GM18868 (cell line): Measurements from ENCODE around the gene TMEM221.

Source experiments
- ATAC-seq: cut with Tn5 transposase; IDR thresholded peaks from one replicate; pipeline ENCODE4 v1.9.1; 2021; ENCODE audit warnings: mild to moderate bottlenecking, moderate library complexity; ENCODE audit not compliant: unreplicated experiment

TMEM221 gene

DNA sequence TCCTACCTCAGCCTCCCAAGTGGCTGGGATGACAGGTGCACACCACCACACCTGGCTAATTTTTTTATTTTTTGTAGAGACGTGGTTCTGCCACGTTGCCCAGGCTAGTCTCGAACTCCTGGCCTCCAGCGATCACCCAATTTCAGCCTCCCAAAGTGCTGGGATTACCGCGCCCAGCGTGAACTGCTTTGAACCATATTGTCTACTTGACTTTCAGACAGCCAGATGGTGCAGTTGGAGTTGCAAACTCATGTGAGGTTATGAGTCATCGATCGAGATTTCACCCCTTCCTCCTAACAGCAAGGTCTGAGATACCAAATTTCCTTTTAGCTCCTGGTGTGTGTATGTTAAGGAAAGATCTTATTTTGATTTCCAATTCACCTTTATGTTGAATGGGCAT lies 24.6 kb upstream of the TMEM221 start:
- no peak for ATAC-seq

DNA sequence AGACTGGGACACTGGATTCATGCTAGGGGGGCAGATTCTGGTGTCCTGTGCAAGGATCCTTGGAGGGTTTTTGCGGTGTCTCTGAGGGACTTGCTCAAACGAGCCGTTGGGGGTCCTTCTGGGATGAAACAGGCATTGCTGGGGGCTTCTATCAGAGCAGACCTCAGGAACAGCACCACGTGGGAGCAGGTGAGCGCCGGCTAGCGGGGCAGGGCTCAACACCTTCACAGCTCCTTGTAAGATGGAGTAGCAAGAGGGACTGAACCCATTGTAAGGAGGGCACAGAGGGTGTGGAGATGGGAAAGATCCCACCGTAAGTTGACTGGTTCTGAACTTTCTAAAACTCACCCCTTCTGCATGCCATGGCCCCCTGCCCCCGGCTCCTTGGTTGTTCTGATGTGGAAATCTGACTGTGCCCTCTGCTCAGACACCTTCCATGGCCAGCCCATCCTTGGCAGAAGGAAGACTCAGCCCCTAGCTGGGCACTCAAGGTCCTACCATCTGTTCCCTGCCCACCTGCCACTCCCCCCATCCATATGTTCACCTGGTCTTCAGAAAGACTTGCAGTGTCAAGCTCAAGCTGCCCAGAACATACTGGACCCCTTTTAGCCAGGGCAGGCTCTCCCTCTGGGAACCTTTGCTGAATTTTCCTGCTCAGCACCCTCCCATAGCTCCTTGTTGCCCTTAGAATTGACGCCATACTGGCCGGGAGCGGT lies 23.1 kb upstream of the TMEM221 start:
- no peak for ATAC-seq

DNA sequence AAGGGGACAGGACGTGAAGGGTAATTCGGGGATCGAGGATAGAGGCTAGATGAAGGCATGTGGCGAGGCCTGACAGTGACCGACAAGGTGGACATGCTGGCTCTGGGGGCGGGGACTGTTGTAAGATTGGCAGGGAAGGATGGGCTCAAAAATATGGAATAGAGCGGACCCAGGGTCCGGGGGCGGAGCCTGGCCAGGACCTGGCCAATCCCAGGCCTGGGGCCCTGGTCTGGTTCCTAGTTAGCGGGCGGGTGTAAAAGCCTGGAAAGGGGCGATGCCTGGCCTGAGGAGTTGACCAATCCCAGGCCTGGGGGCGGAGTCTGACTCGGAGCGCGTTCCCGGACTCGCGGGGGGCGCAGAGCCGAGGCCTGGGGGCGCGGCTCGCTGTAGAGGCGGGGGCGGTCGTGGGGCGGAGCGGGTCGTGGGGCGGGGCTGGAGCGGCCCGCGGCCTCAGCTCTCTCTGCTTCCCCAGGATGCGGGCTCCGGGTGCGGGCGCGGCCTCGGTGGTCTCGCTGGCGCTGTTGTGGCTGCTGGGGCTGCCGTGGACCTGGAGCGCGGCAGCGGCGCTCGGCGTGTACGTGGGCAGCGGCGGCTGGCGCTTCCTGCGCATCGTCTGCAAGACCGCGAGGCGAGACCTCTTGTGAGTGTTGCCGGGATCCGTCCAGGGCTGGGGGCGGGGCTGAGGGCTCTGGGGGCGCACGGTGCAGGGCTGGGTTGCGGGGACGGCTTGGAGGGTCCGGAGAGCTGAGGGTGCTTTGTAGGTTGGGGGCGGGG lies 21.8 kb upstream of the TMEM221 start, which contains the start of gene SLC27A1:
Gene SLC27A1 (plus strand): TSS at position 457 of the 774 bp plus-strand sequence. CDS start 17 bp downstream, at position 474.
- ATAC-seq, result peak; percentile 80

DNA sequence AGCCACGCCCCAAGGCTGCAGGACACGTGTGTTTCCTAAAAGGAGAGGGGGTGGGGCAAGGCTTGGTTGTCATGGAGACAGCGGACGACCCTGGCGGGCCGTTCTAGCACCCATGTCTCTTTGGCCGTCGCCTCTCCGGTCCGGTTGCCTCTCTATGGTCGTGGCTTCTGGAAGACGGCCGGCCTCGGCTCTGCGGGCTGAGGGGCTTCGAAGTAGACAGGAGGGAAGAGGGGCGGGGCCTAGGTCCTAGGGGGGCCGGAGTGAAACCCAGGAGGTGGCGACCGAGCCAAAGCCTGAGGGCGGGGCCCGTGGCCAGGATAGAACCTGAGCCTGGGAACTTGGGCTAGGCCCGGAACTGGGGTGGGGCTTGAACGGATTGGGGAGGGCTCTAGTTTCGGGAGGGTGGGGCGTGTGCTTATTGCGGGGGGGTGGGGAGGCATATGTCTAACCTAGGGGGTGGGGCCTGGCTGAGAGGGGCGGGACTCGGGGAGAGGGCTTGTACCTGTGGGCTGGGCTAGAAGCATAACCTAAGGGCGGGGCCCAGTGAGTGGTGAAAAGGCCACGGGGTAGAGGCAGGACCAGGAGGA lies 21.1 kb upstream of the TMEM221 start:
- ATAC-seq, result peak; percentile 57

DNA sequence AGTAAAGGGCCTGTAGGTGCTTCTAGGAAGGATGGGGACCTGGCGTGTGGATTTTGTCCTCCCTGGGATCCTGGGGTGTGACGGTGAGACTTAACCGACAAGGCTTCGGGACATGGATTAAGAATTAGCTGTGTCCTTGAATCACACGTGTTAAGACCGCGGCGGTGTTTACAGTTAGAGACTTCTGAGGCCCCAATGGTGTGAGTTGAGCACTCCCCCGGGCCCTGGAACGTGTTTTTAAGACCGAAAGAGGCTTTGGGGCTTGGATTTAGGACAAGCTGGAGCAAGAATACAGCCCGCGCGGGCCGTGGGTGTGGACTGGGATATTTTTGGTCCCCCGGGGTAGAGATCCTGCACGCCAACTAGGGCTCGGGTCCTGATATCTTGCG lies 20.6 kb upstream of the TMEM221 start:
- no peak for ATAC-seq

DNA sequence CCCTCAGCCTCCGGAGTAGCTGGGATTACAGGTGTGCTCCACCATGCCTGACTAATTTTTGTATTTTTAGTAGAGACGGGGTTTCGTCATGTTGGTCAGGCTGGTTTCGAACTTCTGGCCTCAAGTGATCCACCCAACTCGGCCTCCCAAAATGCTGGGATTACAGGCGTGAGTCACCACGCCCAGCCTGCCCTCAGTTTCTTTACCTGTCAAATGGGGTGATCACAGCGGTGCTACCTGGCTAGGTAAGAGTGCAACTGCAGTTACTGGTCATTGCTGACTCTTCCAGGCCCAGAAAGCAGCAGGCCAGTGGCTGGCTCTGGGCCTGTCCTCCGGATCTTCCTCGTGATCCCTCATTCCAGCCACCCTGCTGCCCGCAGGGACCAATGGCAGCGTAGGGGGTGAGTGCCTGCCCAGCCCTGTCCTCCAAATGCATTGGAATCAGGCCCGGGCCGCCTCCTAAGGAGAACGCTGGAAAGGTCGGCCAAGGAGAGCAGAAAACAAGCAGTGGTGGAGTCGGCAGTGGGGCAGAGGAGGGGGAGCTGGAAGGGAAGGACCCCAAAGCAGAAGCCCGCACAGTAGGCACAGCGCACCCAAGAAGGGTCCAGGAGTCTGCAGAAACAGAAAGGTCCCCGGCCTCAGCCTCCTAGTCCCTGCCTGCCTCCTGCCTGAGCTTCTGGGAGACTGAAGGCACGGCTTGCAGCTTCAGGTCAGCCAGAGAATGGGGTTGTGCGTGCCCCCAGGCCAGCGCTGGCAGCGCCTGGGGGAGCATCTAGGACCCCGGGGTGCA lies 20.0 kb upstream of the TMEM221 start:
- no peak for ATAC-seq

DNA sequence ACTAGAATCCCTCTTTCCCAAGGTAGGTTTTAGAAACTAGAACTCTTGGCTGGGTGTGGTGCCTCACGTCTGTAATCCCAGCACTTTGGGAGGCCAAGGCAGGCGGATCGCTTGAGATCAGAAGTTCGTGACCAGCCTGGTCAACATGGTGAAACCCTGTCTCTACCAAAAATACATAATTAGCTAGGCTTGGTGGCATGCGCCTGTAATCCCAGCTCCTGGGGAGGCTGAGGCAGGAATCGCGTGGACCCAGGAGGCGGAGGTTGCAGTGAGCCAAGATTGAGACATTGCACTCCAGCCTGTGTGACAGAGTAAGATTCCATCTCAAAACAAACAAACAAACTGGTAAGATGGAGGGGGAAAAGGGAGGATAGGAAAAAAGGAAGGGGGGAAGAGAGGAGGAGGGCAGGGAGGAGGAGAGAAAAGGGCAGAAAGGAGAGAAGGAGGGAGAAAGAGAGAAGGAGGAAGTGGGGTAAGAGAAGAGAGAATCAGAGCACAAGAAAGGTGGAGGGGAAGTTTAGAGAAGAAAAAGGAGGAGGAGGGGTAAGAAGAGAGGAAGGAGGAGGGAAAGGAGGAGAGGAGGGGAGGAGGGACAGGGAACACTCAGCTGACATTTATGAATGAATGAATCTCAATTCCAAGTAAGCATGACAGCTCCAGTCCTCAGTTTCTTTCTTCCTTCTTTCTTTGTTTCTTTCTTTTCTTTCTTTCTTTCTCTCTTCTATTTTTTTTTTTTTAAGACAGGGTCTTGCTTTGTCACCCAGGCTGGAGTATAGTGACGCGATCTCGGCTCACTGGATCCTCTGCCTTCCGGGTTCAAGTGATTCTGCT lies 19.2 kb upstream of the TMEM221 start:
- no peak for ATAC-seq

DNA sequence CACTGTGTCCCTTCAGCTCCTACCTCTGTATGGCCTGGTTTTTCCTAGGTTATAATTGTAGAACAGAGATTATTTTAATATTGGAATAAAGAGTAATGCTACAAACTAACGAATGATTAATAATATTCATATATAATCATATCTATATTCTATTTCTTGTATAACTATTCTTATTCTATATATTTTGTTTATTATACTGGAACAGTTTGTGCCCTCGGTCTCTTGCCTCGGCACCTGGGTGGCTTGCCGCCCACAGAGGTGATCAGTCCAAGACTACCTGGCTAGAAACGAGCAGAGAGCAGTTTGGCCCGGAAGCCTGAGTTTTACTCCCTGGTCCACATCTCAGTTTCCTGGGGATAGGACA lies 18.0 kb upstream of the TMEM221 start:
- no peak for ATAC-seq

DNA sequence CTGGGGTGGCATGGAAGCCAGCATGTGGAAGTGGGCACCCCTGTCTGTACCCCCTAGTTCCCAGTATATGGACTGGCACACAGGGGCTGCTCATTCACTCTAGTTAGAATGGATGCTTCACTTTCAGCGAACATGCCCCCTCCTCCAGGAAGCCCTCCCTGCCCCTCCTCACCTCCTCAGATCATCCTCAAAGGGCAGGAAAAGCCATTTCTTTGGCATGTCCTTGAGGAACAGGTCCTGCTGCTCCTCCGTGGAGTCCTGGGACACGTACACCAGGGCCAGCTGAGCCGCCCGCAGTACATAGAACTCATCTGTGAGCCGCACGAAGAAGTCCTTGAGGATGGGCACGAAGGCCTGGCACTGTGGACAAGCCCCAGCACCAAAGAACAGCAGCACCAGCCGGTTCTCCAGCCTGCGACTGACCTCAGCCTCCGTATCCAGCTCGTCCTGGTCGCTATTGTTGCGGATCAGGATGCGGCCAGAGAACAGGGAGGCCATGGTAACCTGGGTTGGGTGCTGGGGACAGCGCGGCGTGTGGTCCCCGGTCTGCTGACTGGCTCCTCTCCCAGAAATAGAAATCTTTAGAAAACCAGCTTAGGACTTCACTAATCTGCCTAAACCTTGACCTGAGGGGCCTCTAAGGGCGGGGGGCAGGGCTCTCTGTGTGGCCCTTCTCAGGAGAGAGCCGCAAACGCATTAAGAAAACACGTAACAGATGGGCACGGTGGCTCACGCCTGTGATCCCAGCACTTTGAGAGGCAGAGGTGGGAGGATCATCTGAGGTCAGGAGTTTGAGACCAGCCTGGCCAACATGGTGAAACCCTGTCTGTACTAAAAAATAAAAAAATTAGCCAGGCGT lies 12.1 kb upstream of the TMEM221 start, which contains the start of gene NXNL1:
Gene NXNL1 (minus strand): TSS at position 555 of the 859 bp plus-strand sequence. CDS start 57 bp downstream, at position 498.
- no peak for ATAC-seq

DNA sequence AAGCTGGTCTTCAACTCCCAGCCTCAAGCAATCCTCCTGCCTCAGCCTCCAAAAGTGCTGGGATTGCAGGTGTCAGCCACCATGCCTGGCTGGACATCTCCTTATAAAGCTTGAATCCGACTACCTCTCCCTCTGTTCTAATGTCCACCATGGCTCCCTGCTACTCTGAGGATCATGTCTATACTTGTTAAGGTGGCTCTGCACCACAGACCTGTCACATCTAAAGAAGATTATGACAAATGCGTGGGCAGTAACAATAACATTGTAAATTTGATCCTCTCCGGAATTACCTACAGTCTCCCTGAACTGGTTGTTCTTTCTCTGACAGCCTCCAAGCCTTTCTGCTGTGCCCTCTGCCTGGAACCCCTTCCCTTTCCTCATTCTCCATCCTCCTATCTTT lies 10.5 kb upstream of the TMEM221 start:
- ATAC-seq, result no peak

DNA sequence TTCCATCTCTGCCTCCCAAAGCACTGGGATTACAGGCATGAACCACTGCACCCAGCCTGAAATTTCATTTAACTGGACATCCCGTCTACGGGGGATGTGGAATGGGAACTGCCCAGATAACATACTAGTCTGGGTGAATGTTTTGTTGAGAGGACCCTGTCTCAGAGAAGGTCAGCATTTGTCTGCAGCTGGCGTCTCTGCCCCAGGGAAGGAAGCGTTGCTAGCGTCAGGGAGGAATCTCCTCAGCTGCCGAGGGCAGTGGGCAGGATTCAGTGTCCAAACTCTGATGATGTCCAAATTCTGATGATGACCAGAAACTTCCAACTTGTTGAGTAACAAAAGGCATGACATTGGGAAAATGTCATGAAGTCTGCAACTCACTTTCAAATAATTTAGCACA lies 9.1 kb upstream of the TMEM221 start:
- ATAC-seq, result no peak

DNA sequence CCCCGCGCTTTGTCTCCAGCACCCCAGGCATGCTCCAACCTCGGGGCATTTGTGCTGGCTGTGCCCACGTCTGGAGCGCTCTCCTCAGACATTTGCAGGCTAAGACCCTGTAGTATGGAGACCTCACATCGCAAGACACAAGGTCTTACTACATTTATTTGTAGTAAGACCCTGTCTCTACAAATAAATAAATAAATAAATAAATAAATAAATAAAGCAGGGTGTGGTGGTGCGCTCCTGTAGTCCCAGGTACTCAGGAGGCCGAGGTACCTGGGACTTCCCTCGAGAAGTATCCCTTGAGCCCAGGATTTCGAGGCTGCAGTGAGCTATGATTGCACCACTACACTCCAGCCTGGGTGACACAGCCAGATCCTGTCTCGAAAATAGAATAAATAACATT lies 7.7 kb upstream of the TMEM221 start:
- ATAC-seq, result no peak

DNA sequence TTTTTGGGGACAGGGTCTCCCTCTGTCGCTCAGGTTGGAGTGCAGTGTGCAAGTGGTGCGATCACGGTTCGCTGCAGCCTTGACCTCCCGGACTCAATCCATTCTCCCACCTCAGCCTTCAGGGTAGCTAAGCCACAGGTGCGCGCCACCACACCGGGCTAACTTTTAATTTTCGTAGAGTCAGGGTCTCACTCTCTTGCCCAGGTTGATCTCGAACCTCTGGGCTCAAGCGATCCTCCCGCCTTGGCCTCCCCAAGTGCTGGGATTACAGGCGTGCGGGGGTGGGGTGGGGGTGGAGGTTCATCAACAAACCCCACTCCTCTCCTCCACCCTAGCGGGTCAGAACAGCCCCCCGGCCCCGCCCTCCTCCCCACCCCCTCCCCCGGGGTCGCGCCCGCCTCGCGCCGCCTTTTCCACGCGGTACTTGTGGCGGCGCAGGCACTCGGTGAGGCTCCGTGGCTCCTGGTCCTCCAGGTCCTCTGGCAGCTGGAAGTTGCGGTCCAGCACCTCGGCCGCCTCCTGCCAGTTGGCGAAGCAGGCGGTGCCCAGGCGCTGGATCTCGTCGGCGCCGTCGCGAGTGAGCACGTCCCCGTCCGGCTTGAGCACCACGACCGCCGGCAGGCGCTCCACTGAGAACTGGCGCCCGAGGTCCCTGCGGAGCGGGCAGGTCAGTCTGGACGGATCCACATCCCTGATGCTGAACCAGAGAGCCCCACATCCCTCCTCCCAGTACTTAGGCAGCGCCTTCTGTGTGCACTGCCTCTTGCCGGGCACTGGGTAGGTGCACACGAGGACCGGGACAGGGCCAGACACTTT lies 7.0 kb upstream of the TMEM221 start:
- no peak for ATAC-seq

DNA sequence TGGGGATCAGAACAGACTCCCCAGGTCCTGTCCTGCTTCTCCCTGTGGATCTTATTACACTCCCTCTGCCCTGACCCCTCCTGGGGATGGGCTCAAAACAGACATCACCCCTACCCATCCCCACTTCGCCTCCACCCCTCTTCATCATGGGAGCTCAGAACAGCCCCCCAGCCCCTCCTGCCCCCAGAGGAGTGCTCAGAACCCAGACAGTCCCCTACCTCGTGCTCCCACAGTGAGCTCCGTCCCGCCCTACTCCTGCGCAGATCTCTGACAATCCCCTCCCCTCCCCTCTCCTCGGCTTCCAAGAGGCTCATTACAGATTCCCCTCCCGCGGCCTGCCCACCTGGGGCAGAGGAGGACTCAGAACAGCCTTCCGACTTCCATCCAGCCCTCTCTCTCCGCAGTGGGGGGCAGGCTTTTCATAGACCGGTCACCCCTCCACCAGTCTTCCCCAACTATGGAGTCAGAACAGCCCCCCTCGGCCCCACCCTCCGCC lies 6.2 kb upstream of the TMEM221 start:
- no peak for ATAC-seq

DNA sequence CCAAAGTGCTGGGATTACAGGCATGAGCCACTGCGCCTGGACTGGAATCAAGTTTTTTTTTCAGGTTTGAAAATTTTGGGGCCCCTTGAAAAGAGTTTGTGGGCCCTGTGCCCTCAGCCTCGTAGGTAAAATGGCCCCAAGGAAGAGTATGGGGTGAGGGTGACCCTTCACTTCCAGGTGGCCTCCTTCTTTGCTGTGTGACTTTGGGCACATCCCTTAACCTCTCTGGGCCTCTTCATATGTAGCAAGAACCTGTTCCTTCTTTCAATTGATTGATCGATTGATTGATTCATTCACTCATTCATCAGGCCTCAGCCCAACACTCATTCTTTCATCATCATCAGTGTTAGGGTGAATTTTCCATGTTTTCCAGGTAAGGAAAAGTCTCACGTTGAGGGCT lies 3.4 kb upstream of the TMEM221 start:
- no peak for ATAC-seq

DNA sequence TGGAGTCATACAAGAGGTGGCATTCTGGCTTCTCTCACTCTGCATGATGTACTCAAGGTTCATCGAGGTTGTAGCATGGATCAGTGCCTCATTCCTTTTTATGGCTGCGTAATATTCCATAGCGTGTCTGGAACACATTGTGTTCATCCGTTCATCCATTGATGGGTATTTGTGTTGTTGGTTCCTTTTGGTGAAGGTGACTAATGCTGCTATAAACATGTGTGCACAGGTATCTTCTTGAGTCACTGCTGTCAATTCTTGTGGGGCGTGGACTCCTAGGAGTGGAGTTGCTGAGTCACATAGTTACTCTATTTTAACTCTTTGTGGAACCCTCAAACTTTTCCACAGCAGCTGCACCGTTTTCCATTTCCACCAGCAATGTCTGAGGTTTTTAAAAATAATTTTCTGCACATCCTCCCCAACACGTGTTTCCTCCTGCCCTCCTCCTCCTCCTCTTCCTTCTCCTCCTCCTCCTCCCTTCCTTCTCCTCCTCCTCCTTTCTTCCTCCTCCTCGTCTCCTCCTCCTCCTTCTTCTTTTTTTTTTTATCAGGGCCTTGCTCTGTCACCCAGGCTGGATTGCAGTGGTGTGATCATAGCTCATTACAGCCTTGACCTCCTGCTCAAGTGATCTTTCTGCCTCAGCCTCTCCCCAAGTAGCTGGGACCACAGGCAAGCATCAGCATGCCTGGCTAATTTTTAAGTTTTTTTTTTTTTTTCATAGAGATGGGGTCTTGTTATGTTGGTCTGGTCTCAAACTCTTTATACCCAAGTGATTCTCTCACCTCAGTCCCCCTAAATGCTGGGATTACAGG lies 2.0 kb upstream of the TMEM221 start:
- ATAC-seq, result no peak

DNA sequence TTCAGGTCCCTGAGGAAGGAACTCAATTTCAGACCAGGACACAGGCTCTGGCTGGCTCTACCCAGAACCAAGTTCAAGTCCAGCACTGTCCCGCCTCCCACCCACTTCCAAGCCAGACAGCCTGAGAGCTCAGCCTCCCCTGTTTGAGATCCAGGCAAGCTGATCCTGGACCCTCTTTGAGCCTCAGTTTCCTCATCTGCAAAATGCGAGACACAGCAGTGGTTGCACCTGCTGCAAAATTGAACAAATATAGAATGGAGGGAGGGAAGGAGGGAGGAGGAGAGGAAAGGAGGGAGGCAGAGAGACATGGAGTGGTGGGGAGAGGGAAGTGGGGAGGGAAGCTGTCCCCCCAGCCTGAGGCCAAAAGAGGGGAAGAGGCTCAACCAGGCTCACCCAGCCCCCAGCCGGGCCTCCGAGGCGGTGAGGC lies 751 bp downstream of the TMEM221 start:
- no peak for ATAC-seq
